H1 (cell line): ENCODE results near the gene ABCC4. TPM values are rescaled to one million over a fixed set of nuclear protein-coding genes. Genes with fewer than 3 reads are reported as not detected.

Experiments
- BACH1 ChIP-seq: IDR thresholded peaks from 2 replicates; pipeline ENCODE4 v1.6.1; 2012; ENCODE audit warnings: low read length, improper control_type of control experiment
- KDM1A ChIP-seq: fragments of 200-600, 300-600 bp; sonication (generic); IDR thresholded peaks from 2 replicates; pipeline ENCODE4 v1.7.1; 2016; ENCODE audit warnings: mild to moderate bottlenecking, low read length, borderline replicate concordance
- polyA plus RNA-seq, 7 experiments: library from polyadenylated mRNA; depleted of rRNA in 3 of 7; stranded (reverse) in 5 of 7; unstranded in 2 of 7; fragments of >200 nt in 5 of 7; fragments of 200-250 nt in 2 of 7; gene quantifications; 1 replicate in 5 of 7; 2 replicates in 1 of 7; 4 replicates in 1 of 7; pipeline versions ENCODE4 v1.2.1 to v1.2.3, GENCODE V29; 2011 to 2013; ENCODE audit warnings: missing spikeins in 2 of 7, mixed read lengths in 2 of 7
- total RNA-seq: library from RNA; stranded (reverse); fragmentation: NEBNext Ultra II Directional; extraction: Animal tissue kit (Norgen Biotek cat#: 25700); gene quantifications from 2 replicates; pipeline ENCODE4 v1.2.1, GENCODE V29; 2021

Gene ABCC4
- total and polyA plus RNA-seq, 2 of the 8 experiments (the other 6 are each of a cell fraction or from before 2014, with no cell fraction given) = 4.0 to 14.1 TPM

GRCh38 chr13:95260031-95260525 is 41.2 kb downstream of the ABCC4 start (continued):
- TF ChIP-seq BACH1 (no peak), KDM1A (no peak)
